Adrenal gland (tissue), 12 donors: ENCODE data around the gene RYR1. TPM values are rescaled to one million over a fixed set of nuclear protein-coding genes. Genes with fewer than 3 reads are reported as not detected.

Source experiments
- DNase-seq, 7 donors: peaks; one replicate each; pipeline ENCODE4 v3.0.0-alpha.2; 2019 to 2020
- H3K27ac ChIP-seq, 5 donors: fragments of 200-600 bp; sonication (generic) in 4 of 5; 1 replicate in 3 of 5; 2 replicates in 2 of 5; pipeline versions ENCODE4 v1.5.1 to v1.8.0; 2016 to 2020; ENCODE audit warnings: mild to moderate bottlenecking in 1 of 5
- H3K27me3 ChIP-seq: fragments of 200-600 bp; 2 replicates; pipeline ENCODE4 v1.8.0; 2021
- H3K36me3 ChIP-seq, 2 donors: fragments of 200-600 bp; replicated peaks in 1 of 2; 1 replicate in 1 of 2; 2 replicates in 1 of 2; pipeline versions ENCODE4 v1.5.1 to v1.8.0; 2018 to 2022
- H3K4me1 ChIP-seq, 2 donors: fragments of 200-600 bp; replicated peaks in 1 of 2; 1 replicate in 1 of 2; 2 replicates in 1 of 2; pipeline versions ENCODE4 v1.5.1 to v1.8.0; 2018 to 2021
- H3K4me3 ChIP-seq, 4 donors: fragments of 200-600 bp; sonication (generic) in 3 of 4; one replicate each; pipeline ENCODE4 v1.5.1; 2016 to 2018
- H3K9me3 ChIP-seq, 3 donors: fragments of 200-600 bp; sonication (generic) in 1 of 3; replicated peaks in 1 of 3; 1 replicate in 2 of 3; 2 replicates in 1 of 3; pipeline versions ENCODE4 v1.5.1 to v1.8.0; 2016 to 2021
- CTCF ChIP-seq, 6 experiments: fragments of 450-650 bp in 4 of 6; fragments of 200-600 bp in 2 of 6; sonication (generic) in 1 of 6; IDR thresholded peaks; 1 replicate in 5 of 6; 2 replicates in 1 of 6; pipeline versions ENCODE4 v1.5.1 to v1.8.0; 2016 to 2021; ENCODE audit warnings: antibody characterized with exemption in 6 of 6, mild to moderate bottlenecking in 2 of 6, moderate library complexity in 1 of 6
- POLR2A ChIP-seq, 2 donors: fragments of 450-650 bp; IDR thresholded peaks; one replicate each; pipeline ENCODE4 v1.6.1; 2017; ENCODE audit warnings: antibody characterized with exemption in 2 of 2, mild to moderate bottlenecking in 2 of 2, moderate library complexity in 1 of 2
- WGBS, 4 donors: extraction: QIAGEN DNeasy Blood & Tissue Kit in 2 of 4; methylation state at CpG; one replicate each; pipeline versions ENCODE4 v1.1.5 to v1.1.7; 2013 to 2017; 5-methylcytosine and 5-hydroxymethylcytosine counted together
- intact Hi-C, 2 donors: fragments of 100-400 bp; cut with DNase I; formaldehyde crosslinking; loops; one replicate each; pipeline versions ENCODE4 v1.14.1 to v1.15.0; 2022 to 2023
- polyA plus RNA-seq, 3 donors: library from polyadenylated mRNA; stranded (reverse); fragments of 200-250 nt in 2 of 3; fragments of 350-450 nt in 1 of 3; fragmentation: Illumina TruSeq in 1 of 3; extraction: RNeasy Lipid Tissue Mini Kit (QIAGEN cat#74804) in 1 of 3; gene quantifications; one replicate each; pipeline ENCODE4 v1.2.3, GENCODE V29; 2013 to 2014
- total RNA-seq, 9 donors: library from RNA; depleted of rRNA in 4 of 9; stranded (reverse); fragments of >200 nt in 4 of 9; fragments of 120-200 nt in 1 of 9; fragmentation: NEBNext Ultra II Directional in 1 of 9; extraction: Animal tissue kit (Norgen Biotek cat#: 25700) in 1 of 9; gene quantifications; one replicate each; pipeline versions ENCODE4 v1.1.0 to v1.2.4, GENCODE V29; 2013 to 2023
- donor health status: healthy with polysubstance abuse.
- donor health status: Bipolar disorder and iron deficiency.
- donor health status: DM: yes; HTN: yes; CAD: no.
- donor health status: DM: no; HTN: no; CAD: no.
- donor health status: DM: no; HTN: no; CAD: no.
- donor health status: DM: yes; HTN: yes; CAD: no.

Gene RYR1
- total and polyA plus RNA-seq, 12 donors, result 0.90 to 10.0 (median 3.2) TPM

- no peaks in the 10 kb centered on the region for H3K9me3 ChIP-seq
- no peaks in the 10 kb centered on the region for H3K27me3 ChIP-seq
- no peak overlapping the region for H3K27ac ChIP-seq
- intact Hi-C loops, result no loop called here
- 74 to 90% (median 78%) methylated on average over 6 to 9 of the region's 9 CpGs for WGBS, 4 donors
- no peaks in the 10 kb centered on the region for H3K36me3 ChIP-seq
- H3K4me1 ChIP-seq, result no peaks in the 10 kb centered on the region
- DNase-seq, result no peak
- H3K4me3 ChIP-seq, result no peak overlapping the region
- TF ChIP-seq CTCF (IDR thresholded peaks at IDR 0.05) (no peak), POLR2A (IDR thresholded peaks at IDR 0.05) (no peak)
These were observed 9.2 kb downstream of the RYR1 start for GRCh38 chr19:38442736-38443135.

GRCh38 chr19:38443458-38443999 lies 10.0 kb downstream of the RYR1 start:
- H3K36me3 ChIP-seq, result no peaks in the 10 kb centered on the region
- no peak for TF ChIP-seq CTCF (IDR thresholded peaks at IDR 0.05)
- no peak for TF ChIP-seq POLR2A (IDR thresholded peaks at IDR 0.05)
- no peak for DNase-seq
- intact Hi-C loops, result no loop called here
- H3K4me3 ChIP-seq, result no peak overlapping the region
- no peak overlapping the region for H3K27ac ChIP-seq
- H3K9me3 ChIP-seq, result no peaks in the 10 kb centered on the region
- 75 to 95% (median 87%) methylated on average over 8 to 15 of the region's 15 CpGs for WGBS, 4 donors
- H3K27me3 ChIP-seq, result no peaks in the 10 kb centered on the region
- H3K4me1 ChIP-seq, result no peaks in the 10 kb centered on the region

- no peaks in the 10 kb centered on the region for H3K36me3 ChIP-seq
- no peaks in the 10 kb centered on the region for H3K9me3 ChIP-seq
- 66 to 90% (median 84%) methylated on average over 3 to 7 of the region's 7 CpGs for WGBS, 4 donors
- intact Hi-C loops, result no loop called here
- TF ChIP-seq CTCF (IDR thresholded peaks at IDR 0.05) (no peak), POLR2A (IDR thresholded peaks at IDR 0.05) (no peak)
- H3K27ac ChIP-seq, result no peak overlapping the region
- H3K4me1 ChIP-seq, result no peaks in the 10 kb centered on the region
- no peaks in the 10 kb centered on the region for H3K27me3 ChIP-seq
- no peak overlapping the region for H3K4me3 ChIP-seq
- DNase-seq, result no peak
These were observed 10.5 kb downstream of the RYR1 start for GRCh38 chr19:38444026-38444425.

- no peak for TF ChIP-seq POLR2A (IDR thresholded peaks at IDR 0.05)
- TF ChIP-seq CTCF (IDR thresholded peaks at IDR 0.05), result no peak
- Histone ChIP-seq H3K9me3 (no peaks in the 10 kb centered on the region), H3K27me3 (no peaks in the 10 kb centered on the region), H3K36me3 (no peaks in the 10 kb centered on the region), H3K4me3 (no peak overlapping the region), H3K4me1 (no peaks in the 10 kb centered on the region), H3K27ac (no peak overlapping the region)
- no peak for DNase-seq
- intact Hi-C loops, result no loop called here
- WGBS, 4 donors, result 90 to 93% (median 91%) methylated on average over 7 of the region's 7 CpGs
These were observed 11.9 kb downstream of the RYR1 start for GRCh38 chr19:38445362-38445761.
